GM18907 (cell line): ENCODE measurements around the gene GOLGA3.

Source experiments
- ATAC-seq: cut with Tn5 transposase; IDR thresholded peaks from one replicate; pipeline ENCODE4 v1.9.1; 2021; ENCODE audit warnings: mild to moderate bottlenecking, moderate library complexity; ENCODE audit not compliant: unreplicated experiment

The GOLGA3 gene

DNA sequence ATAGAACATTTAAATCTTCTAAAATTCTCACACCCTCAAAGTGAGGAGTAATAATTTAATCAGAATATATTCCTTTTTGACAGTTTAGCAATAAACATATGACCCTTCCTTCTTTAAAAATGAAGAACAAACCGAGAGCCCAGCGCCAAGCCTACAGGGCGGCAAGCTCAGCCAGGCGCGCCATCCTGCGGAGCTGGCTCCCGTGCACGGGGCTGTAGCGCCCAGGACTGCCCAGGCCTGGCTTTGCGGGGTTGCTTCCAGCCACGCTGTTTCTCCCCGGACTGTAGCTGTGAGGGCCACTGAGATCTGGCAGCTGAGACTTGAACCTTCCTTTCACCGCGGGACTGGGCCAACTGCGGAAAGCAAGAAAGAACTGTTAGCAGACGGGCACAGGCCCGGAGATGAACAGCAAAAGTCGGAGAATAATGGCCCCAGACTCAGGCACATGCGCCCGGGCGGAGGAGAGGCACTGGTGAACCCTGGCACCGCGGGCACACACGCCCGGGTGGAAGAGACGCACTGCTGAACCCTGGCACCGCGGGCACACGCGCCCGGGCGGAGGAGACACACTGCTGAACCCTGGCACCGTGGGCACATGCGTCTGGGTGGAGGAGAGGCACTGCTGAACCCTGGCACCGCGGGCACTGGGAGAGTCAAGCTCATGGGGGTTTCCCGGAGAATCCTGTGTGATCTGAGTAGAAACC is 101.4 kb downstream of the GOLGA3 start:
- no peak for ATAC-seq

DNA sequence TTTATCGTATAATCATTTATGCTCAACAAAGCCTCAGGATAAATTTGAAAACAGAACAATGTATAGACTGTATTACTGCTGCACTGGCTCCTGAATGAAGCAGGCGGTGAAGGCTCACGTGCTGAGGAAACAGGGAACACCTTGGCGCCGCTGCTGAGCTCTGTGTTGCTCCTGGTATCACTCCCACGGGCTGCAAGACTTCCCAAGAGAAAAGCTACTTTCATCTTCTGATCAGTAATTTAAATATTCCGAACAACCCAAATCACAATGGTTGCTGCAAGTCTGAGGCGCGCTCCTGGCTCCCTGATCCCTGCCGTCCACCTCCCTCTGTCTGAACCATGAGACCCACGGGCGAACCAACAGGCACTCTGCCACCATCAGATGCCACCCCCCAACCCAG is 102.3 kb downstream of the GOLGA3 start:
- no peak for ATAC-seq

DNA sequence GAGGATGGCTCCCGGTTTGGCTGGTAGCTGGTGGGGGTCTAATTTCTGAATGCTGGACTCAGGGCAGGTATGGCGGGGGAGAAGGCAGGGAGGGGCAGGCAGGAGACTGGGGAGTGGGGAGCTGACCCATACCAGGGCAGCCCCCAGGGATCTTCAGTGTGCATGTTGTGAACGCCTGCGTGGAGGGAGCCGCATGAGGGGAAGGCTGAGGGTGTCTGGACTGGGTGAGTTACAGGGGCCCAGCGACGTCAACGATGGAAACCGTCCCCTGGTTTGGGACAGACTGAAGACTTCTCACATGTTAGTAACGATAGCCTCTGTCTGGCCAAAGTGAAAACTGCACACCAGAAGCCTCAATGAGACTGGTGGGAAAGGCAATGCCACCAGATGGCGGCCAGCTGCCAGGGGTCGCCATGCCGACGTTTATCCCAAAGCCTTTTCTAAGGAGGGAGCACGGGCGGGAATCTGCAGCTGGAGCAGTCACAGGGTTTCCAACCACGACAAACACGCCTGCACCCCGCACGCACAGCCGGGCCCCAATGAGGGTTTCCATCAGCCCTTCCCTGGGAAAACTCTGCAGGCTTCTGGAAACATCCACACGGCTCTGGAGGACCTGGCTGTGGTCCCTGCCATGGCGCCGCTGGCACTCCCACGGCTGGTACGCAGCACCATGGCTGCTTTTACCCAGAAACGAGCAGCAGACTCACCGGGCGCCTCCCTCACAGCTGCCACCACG is 104.0 kb downstream of the GOLGA3 start:
- no peak for ATAC-seq

DNA sequence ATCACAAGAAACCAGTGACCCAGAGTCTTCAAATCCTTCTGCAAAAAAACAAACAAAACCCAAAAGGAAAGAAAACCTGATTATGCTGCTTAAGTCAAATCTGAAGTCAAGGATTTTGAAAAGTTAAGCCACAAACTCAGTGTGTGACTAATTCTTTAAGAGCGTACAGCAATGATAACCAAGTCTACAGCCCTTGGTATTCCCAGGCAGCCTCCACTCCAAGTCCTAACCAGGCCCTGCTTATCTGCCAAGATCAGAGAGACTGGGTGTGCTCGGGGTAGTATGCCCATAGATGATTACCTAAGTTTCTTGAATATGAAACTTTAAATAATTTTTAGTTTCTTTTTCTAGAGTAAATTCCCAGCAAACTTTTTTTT is 104.9 kb downstream of the GOLGA3 start:
- ATAC-seq = no peak

DNA sequence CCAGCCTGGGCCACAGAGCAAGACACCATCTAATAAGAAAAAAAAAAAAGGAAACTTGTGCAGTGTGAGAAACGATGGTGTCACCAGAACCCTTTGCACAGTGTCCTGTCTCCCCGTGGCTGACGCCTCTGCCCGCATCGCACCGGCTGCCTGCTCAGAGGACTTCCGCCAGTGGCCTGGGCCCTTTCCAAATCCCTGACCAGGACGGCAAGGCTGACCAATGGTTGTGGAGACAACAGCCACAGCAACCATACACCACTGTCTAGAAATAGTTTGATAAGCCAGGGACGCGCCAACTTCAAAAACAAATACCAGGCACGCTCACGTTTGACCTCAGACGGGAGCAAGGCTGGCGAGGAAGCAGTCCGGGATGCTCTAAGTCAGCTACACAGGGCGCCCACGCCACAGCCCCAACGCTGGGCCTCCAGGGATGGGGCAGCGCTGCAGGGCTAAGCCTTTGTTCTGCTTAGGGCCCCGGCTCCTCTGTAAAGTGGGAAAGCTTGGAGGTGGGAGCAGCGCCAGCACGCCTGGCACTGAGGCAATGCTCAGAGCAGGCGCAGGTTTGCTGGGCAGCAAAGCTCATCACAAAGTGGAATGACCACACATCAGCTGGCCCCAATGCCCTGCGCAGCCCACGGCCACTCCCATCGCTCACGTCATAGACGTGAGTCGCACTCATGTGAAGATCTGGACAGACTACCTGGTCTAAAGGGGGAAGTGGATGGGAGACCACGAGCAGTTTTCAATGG is 105.5 kb downstream of the GOLGA3 start:
- ATAC-seq = no peak

DNA sequence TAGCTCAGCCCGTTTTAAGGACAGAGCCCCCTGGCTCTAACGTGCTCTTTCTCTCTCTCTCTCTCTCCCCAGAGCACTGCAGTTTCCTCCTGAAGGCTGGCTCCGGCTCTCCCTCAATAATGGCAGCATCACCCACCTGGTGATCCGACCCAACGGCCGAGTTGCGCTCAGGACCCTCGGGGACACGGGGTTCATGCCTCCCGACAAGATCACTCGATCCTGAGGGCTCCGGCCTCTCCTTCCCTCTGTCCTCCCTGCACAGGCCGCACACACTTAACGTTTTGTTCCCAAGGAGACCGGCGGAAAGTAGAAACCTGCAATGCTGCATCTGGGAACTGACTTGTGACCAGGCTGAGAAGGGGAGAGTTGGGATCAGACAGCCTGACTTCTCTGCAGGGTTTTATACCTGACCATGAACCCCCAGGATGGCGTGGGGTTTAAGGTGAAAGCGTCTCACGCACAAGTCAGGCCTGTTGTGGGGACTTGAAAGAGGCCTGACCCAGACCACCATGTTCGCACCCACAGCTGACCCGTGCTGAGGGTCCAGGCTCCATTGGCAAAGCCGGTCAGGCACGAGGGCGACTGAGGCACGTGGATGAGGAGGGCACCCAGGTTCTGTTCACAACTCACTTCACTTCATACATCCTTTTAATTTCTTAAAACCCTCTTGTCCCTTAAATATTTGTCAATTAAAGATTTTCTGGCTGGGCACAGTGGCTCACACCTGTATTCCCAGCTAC is 107.9 kb downstream of the GOLGA3 start:
- ATAC-seq = no peak

DNA sequence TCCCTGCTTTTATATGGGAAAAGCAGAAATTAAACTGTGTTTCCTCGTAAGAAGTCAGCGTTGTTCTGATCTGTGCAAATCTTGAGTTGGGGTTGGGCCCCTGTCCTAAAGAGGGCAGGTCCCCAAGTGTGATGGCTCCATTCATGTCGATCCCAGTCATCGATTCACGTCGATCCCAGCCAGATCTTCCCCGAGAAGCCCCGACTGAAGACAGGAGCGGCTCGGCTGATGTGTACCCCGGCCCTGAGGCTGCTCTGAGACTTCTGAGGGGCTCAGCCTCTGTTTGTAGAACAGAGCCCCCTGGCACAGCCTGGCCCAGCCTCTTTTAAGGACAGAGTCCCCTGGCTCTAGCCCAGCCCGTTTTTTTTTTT is 108.7 kb downstream of the GOLGA3 start:
- ATAC-seq = no peak

DNA sequence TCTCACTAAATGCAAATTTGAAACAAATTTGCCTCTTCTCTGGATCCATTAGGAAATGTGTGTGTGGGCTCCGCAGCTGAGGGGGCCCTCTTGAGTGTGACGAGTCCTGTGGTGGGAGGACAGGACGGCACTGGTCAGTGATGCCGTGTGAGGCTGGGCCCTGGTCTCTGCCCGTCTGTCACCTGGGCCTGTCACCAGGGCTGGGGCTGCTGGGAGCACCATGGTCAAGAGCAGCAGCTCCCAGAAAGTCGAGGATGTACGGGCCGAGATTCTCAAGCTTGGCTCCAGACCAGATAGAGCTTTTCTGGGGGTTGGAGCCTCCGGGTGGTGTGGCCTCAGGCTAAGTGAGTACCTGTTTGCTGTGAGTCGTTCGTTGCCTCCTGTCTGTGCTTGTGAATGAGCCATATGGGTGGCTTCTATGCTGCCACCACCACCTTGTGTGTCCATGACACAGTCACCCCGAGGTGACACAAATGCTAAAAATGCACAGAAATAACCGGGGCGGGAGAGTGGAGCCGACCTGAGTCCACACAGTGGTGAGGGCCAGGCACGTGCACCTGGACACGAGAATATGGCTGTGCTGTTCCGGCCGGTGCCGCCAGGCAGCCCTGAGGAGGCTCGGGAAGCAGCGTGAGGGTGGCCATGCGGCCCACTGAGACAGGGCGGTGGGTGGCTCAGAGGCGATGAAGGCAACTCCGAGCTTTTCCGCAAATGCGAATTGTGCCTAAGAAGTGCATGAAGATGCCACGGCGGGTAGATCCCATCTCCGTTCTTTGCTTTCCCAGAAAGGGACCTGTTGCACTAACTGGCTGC is 109.3 kb downstream of the GOLGA3 start:
- no peak for ATAC-seq
